Caco-2 (cell line): ENCODE data around the gene MYLK4. TPM values are rescaled to one million over a fixed set of nuclear protein-coding genes. Genes with fewer than 3 reads are reported as not detected.

Experiments
- BruUV-seq: library from RNA; stranded (reverse); fragments of 400-500 nt; replicated peaks from 2 replicates; lab custom pipeline; 2021; lab: Mats Ljungman, UMichigan
- CTCF ChIA-PET: fragments of 300-600 bp; sonication (Branson Sonifier 250); formaldehyde crosslinking; loops from one replicate; lab custom pipeline; 2022; ENCODE audit warnings: antibody characterized with exemption; lab: Charles Lee
- POLR2A ChIA-PET: fragments of 300-600 bp; sonication (Branson Sonifier 250); formaldehyde crosslinking; loops from one replicate; lab custom pipeline; 2022; ENCODE audit warnings: antibody characterized with exemption; lab: Charles Lee
- DNase-seq, 2 experiments: peaks; one replicate each; pipeline versions ENCODE4 v3.0.0 to v3.0.0-alpha.2; 2020 to 2022
- H3K27me3 ChIP-seq: replicated peaks from 2 replicates; pipeline ENCODE4 v1.6.0; 2011; ENCODE audit warnings: low read length; ENCODE audit not compliant: control insufficient read depth, insufficient read depth
- H3K36me3 ChIP-seq: 2 replicates; pipeline ENCODE4 v1.5.1; 2011; ENCODE audit warnings: low read length; ENCODE audit not compliant: control insufficient read depth, insufficient read depth
- H3K4me1 ChIP-seq: fragments of 250-450 bp; sonication (Bioruptor Pico); 2 replicates; pipeline ENCODE4 v1.5.1; 2020; ENCODE audit warnings: mild to moderate bottlenecking
- H3K4me3 ChIP-seq: 2 replicates; pipeline ENCODE4 v1.5.1; 2011; ENCODE audit warnings: low read depth, mild to moderate bottlenecking, control low read depth, low read length
- H3K9me3 ChIP-seq: fragments of 250-450 bp; sonication (Bioruptor Pico); 2 replicates; pipeline ENCODE4 v1.5.1; 2020; ENCODE audit warnings: mild to moderate bottlenecking, moderate library complexity
- H3K27ac Mint-ChIP-seq: one replicate; pipeline ENCODE4 v1.8.0; 2022; ENCODE audit warnings: mixed read lengths; ENCODE audit not compliant: unreplicated experiment
- H3K27me3 Mint-ChIP-seq: one replicate; pipeline ENCODE4 v1.8.0; 2022; ENCODE audit warnings: mixed read lengths; ENCODE audit not compliant: insufficient read depth, unreplicated experiment
- H3K36me3 Mint-ChIP-seq: one replicate; pipeline ENCODE4 v1.8.0; 2022; ENCODE audit warnings: mild to moderate bottlenecking, mixed read lengths; ENCODE audit not compliant: insufficient read depth, unreplicated experiment
- H3K4me1 Mint-ChIP-seq: one replicate; pipeline ENCODE4 v1.8.0; 2022; ENCODE audit warnings: low read depth, mixed read lengths; ENCODE audit not compliant: unreplicated experiment
- H3K4me3 Mint-ChIP-seq: one replicate; pipeline ENCODE4 v1.8.0; 2022; ENCODE audit warnings: mild to moderate bottlenecking, moderate library complexity, mixed read lengths; ENCODE audit not compliant: unreplicated experiment
- H3K9me3 Mint-ChIP-seq: one replicate; pipeline ENCODE4 v1.8.0; 2022; ENCODE audit warnings: mixed read lengths; ENCODE audit not compliant: unreplicated experiment
- intact Hi-C: fragments of 100-400 bp; cut with micrococcal nuclease; formaldehyde crosslinking; loops from one replicate; pipeline ENCODE4 v1.10.0; 2022; ENCODE audit not compliant: unreplicated experiment
- total RNA-seq: library from RNA; stranded (reverse); gene quantifications from 2 replicates; pipeline ENCODE4 v1.2.3, GENCODE V29; 2022
- TF ChIP-seq, protein P1 (sequence below), 2 experiments: fragments of 200-600 bp in 1 of 2; IDR thresholded peaks; 1 replicate in 1 of 2; 2 replicates in 1 of 2; pipeline versions ENCODE4 v1.5.1 to v1.8.0; 2011 to 2022; ENCODE audit warnings: antibody characterized with exemption in 1 of 2, control low read depth in 1 of 2, inconsistent platforms in 1 of 2, low read depth in 1 of 2, low read length in 1 of 2, mild to moderate bottlenecking in 1 of 2, moderate library complexity in 1 of 2; ENCODE audit not compliant: insufficient read depth in 1 of 2, severe bottlenecking in 1 of 2, unreplicated experiment in 1 of 2

The MYLK4 gene
- total RNA-seq, 1 experiment from 2014 or later = 0.75 TPM

GRCh38 chr6:2639167-2639566 lies 111.6 kb downstream of the MYLK4 start:
- intact Hi-C loops = no loop called here
- Histone ChIP-seq H3K27me3 (no peaks in the 10 kb centered on the region), H3K4me3 (no peak overlapping the region), H3K36me3 (no peaks in the 10 kb centered on the region), H3K9me3 (no peaks in the 10 kb centered on the region), H3K4me1 (0 out of 2 replicates have a peak, but pooled peaks cover 3% of the 10 kb centered on the region)
- Mint-ChIP-seq H3K4me3 (no peak overlapping the region), H3K36me3 (peaks cover 10% of the 10 kb centered on the region), H3K27me3 (no peaks in the 10 kb centered on the region), H3K27ac (no peak overlapping the region), H3K4me1 (no peaks in the 10 kb centered on the region), H3K9me3 (no peaks in the 10 kb centered on the region)
- no TSS peak for BruUV-seq
- POLR2A ChIA-PET = no interaction called here
- DNase-seq = no peak
- CTCF ChIA-PET = no interaction called here
- TF ChIP-seq, protein P1, sequence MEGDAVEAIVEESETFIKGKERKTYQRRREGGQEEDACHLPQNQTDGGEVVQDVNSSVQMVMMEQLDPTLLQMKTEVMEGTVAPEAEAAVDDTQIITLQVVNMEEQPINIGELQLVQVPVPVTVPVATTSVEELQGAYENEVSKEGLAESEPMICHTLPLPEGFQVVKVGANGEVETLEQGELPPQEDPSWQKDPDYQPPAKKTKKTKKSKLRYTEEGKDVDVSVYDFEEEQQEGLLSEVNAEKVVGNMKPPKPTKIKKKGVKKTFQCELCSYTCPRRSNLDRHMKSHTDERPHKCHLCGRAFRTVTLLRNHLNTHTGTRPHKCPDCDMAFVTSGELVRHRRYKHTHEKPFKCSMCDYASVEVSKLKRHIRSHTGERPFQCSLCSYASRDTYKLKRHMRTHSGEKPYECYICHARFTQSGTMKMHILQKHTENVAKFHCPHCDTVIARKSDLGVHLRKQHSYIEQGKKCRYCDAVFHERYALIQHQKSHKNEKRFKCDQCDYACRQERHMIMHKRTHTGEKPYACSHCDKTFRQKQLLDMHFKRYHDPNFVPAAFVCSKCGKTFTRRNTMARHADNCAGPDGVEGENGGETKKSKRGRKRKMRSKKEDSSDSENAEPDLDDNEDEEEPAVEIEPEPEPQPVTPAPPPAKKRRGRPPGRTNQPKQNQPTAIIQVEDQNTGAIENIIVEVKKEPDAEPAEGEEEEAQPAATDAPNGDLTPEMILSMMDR (IDR thresholded peaks at IDR 0.05; ENCODE audit: insufficient read depth in 1 of 2, low read depth in 1 of 2, low read length in 1 of 2, severe bottlenecking in 1 of 2, unreplicated experiment in 1 of 2) = no peak

- Histone ChIP-seq H3K4me3 (no peak overlapping the region), H3K4me1 (peaks cover 12% of the 10 kb centered on the region), H3K27me3 (no peaks in the 10 kb centered on the region), H3K36me3 (no peaks in the 10 kb centered on the region), H3K9me3 (no peaks in the 10 kb centered on the region; the same call in 1 of the 2 replicates)
- Mint-ChIP-seq H3K27me3 (no peaks in the 10 kb centered on the region), H3K36me3 (peaks cover 10% of the 10 kb centered on the region), H3K27ac (no peak overlapping the region), H3K4me3 (no peak overlapping the region), H3K9me3 (no peaks in the 10 kb centered on the region), H3K4me1 (no peaks in the 10 kb centered on the region)
- TF ChIP-seq, protein P1 (IDR thresholded peaks at IDR 0.05; ENCODE audit: insufficient read depth in 1 of 2, low read depth in 1 of 2, low read length in 1 of 2, severe bottlenecking in 1 of 2, unreplicated experiment in 1 of 2) = no peak
- intact Hi-C loops = no loop called here
- POLR2A ChIA-PET = no interaction called here
- DNase-seq = no peak
- CTCF ChIA-PET = no interaction called here
- BruUV-seq = no TSS peak
These were observed 114.0 kb downstream of the MYLK4 start for GRCh38 chr6:2636672-2637071.

GRCh38 chr6:2635911-2636310 lies 114.8 kb downstream of the MYLK4 start:
- Mint-ChIP-seq H3K4me3 (no peak overlapping the region), H3K27ac (no peak overlapping the region), H3K4me1 (no peaks in the 10 kb centered on the region), H3K36me3 (peaks cover 10% of the 10 kb centered on the region), H3K9me3 (no peaks in the 10 kb centered on the region), H3K27me3 (no peaks in the 10 kb centered on the region)
- Histone ChIP-seq H3K4me1 (peaks cover 12% of the 10 kb centered on the region), H3K36me3 (no peaks in the 10 kb centered on the region), H3K9me3 (no peaks in the 10 kb centered on the region; the same call in 1 of the 2 replicates), H3K4me3 (no peak overlapping the region), H3K27me3 (no peaks in the 10 kb centered on the region)
- BruUV-seq = no TSS peak
- TF ChIP-seq, protein P1 (IDR thresholded peaks at IDR 0.05; ENCODE audit: insufficient read depth in 1 of 2, low read depth in 1 of 2, low read length in 1 of 2, severe bottlenecking in 1 of 2, unreplicated experiment in 1 of 2) = no peak
- POLR2A ChIA-PET = no interaction called here
- CTCF ChIA-PET = interaction anchor here (0.7 to 2.0 kb wide), 3 partner anchors 282 to 1112 kb away, joined by 3 to 13 read pairs (median 4); no protein-coding TSS in a partner anchor
- intact Hi-C loops = loop anchor here (2.0 kb wide), 1 partner anchor 1031 kb away; no protein-coding TSS in a partner anchor
- DNase-seq = no peak
